Activated CD4-positive, alpha-beta T cell treated with anti-CD3 and anti-CD28 coated beads for 4 hours (primary cell): ENCODE data around the gene FAM110D.

ENCODE experiments used
- DNase-seq, 2 donors: peaks; one replicate each; pipeline ENCODE4 v3.0.0-alpha.2; 2020

Gene FAM110D

DNA sequence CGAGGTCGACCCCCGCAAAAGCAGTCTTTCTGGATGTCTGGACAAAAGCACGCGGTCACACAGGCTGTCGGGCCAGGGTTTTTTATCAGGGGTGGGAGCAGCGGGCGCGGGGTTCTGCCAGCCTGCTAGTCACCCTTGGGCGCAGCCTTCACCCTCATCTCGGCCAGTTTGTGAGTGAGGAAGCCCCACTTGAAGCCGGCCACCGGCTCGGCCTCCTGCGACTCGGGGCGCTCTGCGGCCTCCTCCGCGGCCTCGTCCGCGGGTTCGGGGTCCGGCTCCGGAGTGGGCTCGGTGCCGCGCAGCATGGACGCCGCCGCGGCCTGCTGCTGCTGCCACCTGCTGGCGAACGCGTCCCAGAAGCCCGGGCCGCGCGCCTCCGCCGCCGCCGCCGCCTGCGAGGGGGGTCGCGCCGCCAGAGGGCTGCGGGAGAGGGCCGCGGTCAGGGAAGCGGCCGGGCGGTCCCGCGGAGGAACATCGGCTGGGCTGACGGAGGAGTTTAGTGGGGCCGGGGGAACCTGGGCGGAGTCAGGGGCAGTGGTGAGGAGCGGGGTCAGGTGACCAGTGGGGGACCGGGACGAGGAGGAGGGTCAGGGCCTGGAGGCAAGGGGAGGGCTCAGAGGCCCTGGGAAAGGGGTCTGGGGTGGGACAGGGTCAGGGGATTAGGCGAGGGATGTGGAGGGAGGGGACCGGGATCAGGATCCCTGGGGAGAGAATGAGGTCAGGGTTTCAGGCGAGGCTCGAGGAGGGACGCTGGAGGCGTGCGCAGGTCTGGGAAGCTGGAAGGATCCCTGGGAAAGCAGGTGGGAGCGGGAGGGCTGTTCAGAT, 5.4 kb downstream of the FAM110D start:
- peak; percentile 45 to 47 for DNase-seq

DNA sequence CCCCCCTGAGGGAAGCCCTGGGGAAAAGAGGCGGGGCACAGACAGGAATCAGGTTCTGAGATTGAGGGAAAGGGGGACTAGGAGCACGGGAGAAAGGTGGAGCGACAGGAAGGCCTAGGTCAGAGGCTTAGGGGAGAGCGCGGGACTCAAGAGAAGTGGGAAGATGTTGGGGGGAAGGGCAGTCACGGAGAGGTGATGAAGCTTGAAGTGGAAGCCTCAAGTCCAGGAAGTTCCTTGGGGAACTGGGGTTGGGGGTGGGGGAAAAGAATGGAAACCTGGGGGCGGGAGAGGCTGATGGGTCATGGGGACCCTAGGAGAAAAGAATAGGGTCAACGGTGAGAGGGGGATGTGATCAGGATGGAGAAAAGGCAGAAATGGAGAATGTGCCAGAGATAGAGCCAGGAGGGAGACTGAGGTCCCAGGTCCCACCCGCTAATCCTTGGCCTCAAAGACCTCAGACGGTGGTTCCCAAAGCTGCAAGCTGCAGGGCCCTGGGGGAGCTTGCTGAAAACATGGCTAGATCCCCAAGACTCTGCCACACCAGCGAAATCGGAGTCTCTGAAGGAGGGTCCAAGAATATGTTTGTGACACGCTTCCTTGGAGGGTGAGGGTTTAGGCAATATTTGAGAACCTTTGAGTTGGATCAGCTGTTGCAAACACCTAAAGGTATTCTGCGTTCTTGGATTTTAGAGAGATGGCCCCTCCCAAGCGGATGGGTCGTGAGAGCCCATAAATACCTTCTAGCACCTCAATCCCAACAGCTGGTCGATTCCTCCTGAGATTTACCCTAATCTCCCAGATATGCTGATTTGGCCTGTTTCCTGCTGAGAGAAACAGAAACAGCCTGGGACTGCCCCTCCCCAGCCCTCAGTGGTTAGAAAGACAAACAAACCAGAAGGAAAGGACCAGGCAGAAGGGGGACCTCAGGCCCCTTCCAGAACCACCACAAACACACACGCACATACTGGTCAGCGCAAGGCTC, 6.3 kb downstream of the FAM110D start:
- DNase-seq: no peak

DNA sequence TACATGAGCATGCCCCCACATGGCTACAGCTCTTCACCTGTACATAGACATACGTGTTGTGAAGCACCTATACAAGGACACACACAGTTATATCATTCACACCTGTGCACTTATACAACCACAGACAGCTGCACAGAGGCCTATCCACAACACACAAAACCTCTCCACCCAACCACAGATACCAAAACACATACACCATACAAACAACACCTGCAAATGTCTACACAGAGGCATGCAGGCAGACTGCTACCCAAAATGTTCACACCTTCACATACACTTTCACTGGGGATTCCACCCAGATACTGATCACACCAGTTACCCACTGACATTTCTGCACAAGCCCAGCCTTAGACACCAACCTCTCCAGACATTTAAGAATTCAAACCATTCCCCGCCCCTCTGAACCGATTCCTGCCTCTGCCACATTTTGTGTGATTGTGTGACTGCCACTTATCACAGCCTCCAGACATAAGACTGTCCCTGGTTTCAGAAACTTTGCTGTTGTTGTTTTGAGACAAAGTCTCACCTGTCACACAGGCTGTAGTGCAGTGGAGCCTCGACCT, 7.9 kb downstream of the FAM110D start:
- no peak for DNase-seq

- DNase-seq: no peak
Measured at GRCh38 chr1:26168410-26169197, 9.7 kb downstream of the FAM110D start, which contains the start of gene C1orf232. Gene C1orf232, minus strand, starts transcription at chr1:26168963. Its CDS starts 464 bp downstream, at chr1:26168499.

DNA sequence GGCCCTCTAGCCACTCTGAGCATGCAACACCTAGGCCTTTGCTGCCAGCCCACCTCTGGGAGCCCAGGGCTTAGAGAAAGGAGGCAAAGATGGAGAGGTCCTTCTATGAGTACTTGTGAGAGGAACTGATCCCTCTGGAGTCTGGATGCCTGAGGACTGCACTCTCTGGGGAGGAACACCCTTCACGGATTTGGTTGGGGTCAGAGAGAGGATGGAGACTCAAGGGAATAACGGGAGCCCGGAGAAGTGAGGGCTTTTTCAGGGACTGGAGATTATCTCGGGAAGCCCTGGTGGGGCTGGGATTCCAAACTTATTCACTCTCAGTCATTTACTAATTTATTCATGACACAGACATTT, 10.3 kb downstream of the FAM110D start:
- DNase-seq: no peak

DNA sequence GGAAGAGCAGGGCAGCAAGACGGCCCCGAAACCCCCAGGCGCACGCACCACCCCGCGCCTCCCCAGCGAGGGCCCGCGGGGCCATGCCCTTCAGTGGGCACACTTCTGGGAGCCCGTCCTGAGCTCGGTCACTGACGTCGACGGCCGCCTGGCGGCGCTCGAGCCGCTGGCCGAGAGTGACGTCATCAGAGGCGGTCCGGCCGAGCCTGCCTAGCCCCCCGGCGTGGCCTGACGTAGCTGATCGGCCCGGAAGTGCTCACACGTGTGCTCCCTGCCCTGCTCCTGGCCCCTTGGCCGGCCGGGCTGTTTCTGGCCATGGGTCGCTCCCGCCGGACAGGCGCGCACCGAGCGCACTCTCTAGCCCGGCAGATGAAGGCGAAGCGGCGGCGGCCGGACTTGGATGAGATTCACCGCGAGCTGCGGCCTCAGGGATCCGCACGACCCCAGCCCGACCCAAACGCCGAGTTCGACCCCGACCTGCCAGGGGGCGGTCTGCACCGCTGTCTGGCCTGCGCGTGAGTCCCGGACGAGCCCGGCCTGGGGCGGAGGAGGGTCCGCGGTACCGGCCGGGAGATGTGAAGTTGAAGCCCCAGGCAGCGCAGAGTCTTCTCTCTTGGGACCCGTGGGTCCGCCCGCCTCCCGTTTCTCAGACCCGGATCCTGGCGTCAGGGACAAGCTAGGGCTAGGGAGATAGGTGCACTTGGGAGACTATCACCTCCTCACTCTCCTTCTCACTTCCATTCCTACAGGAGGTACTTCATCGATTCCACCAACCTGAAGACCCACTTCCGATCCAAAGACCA, 11.0 kb downstream of the FAM110D start, which contains the start of gene ZNF593:
TSS of gene ZNF593 (plus strand) at position 240 of the 803 bp plus-strand sequence. CDS start at position 316, 76 bp downstream.
- peak; percentile 82 to 86 for DNase-seq

GRCh38 chr1:26170472-26170821, 11.6 kb downstream of the FAM110D start:
- no peak for DNase-seq

DNA sequence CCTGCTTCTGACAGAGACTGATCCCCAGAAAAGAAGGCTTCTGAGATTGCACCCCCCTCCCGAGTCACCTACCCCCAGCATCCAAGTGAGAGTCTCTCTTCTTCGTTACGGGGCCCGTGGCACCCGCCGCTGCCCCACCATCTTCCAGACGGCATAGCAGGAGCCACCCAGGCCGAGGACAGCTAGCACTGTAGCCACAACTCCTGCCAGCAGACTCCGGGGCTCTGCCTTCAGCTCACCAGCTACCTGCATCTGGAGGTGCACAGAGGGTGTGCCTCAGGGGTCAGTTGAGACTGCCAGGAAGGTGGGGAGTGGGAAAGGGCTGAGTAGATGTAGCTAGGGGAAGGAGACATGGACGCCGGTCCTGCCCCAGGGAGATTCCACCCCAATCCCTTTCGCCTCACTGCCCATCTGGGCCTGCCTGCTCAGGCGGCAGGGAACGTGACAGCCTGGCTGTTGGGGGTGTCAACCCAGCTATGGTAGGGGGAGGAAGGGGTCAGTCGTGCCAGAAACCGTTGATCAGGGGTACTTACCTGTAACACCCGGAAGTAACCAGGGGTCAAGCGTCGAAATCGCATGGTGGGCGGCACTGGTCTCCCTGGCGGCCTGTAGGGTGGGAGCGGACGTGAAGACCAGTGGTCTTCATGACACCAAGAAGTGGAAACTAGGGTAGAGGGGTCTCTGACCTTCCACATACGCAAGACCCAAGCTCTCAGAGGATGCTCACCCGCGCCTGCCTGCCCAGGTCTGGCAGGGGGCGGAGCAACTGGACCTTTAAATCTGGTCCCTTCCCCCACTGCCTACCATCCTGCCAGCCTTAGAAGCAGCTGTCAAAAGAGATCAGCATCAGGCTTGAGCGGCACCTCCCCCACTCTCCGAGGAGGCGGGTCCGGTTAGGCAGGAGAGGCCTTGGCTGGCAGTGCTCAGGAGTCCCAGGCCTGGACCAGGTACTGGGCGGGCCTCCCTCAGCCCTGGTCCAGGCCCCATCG, 12.5 kb downstream of the FAM110D start, which contains the start of gene ZNF593OS:
TSS of gene ZNF593OS (minus strand) at position 749 of the 989 bp plus-strand sequence. CDS start at position 578, 171 bp downstream.
- no peak for DNase-seq

- DNase-seq: no peak
Measured at GRCh38 chr1:26175346-26175745, 16.5 kb downstream of the FAM110D start.

DNA sequence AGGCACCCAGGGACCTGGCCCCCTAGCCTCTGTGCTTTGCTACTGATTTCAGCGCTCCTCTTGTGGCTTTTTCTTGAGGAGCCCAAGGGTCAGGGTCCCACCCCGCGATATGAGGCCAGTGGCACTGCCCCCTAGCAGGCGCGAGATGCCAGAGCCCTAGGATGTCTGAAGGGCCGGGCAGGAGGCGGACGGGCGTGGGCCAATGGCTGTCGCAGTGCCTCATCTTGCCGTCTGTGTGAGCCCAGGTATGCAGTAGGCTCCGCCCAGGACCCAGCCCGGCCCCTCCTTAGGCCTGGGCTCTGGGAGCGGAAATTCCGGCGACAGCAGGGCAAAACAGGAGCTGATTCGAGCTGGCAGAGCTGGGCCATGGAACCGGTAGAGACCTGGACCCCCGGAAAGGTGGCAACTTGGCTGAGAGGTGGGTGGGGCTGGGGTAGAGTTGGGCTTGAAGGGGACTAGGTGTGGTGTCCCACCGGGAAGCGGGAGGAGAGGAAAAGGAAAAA, 18.4 kb downstream of the FAM110D start, which contains the start of gene CNKSR1:
TSS of gene CNKSR1 (plus strand) at position 310 of the 503 bp plus-strand sequence. CDS start at position 367, 57 bp downstream.
- DNase-seq: no peak

- DNase-seq: no peak
Measured at GRCh38 chr1:26180010-26180506, 21.2 kb downstream of the FAM110D start.

DNA sequence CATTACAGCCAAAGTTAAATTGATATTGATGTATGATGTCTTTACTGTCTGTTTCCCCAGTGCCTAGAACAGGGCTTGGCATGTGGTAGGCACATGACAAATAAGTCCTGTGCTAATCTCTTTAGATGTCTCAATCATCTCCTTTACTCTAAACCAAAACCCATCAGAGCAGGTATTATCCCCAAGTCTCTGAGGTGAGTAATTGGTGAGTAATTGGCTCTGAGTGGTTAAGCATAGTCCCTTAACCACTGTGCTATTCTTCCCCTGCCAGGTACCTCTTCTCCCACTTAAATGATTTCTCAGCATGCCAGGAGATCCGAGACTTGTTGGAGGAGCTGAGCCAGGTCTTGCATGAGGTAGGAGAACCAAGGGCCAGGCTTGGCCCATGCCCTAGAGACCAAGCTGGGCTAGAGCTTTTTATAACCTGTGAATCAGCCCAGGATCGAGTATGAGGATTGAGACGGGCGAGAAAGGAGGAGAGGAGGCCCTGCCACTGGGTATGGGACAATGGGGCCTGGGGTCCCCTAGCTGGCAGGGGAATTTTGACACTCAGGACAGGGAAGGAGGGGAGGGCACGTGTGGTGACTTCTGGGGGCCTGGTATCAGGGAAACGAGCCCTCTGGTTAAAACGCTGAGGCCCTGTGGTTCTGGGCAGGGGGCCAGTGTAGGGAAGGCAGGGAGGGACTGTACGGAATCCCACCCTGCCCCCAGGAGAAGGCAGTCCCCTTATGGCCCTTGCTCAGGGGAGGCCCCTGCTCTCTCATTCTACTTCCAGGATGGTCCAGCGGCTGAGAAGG, 22.9 kb downstream of the FAM110D start:
- DNase-seq: no peak

- DNase-seq: no peak
Measured at GRCh38 chr1:26182383-26182696, 23.5 kb downstream of the FAM110D start.

DNA sequence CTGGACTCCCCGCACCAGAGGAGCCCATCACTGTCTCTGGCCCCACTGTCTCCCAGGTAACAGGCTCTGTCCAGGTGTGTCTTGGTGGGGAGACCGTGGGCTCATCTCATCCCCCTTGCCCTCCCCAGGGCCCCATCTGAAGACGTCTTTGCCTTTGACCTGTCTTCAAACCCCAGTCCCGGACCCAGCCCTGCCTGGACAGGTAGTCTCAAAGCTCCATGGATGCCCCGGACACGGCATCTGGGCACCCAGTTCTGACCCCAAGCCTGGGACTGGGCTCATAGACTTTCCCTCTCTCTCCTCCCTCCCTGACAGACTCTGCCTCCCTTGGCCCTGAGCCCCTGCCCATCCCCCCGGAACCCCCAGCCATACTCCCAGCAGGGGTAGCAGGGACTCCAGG, 25.2 kb downstream of the FAM110D start:
- DNase-seq: no peak

GRCh38 chr1:26184883-26185282, 26.0 kb downstream of the FAM110D start:
- DNase-seq: no peak

GRCh38 chr1:26187882-26188281, 29.0 kb downstream of the FAM110D start:
- DNase-seq: no peak

DNA sequence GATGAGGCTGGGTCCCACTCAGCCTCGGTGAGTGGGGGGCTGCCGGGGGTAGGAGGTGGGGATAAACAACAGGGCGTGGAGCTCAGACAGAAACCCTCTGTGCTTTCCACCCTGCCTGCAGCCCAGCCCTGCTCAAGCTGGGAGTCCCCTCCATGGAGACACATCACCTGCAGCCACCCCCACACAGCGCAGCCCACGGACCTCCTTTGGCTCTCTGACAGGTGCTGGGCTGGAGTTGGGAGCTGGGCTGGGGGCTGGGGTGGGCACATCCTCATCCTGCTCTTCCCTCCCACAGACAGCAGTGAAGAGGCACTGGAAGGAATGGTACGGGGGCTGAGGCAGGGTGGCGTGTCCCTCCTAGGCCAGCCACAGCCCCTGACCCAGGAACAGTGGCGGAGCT, 29.6 kb downstream of the FAM110D start:
- DNase-seq: no peak

GRCh38 chr1:26189331-26189730, 30.5 kb downstream of the FAM110D start:
- no peak for DNase-seq

- DNase-seq: no peak
Measured at GRCh38 chr1:26189751-26190275, 30.9 kb downstream of the FAM110D start.
